ENCODE results near the gene OPRL1. TPM values are rescaled to one million over a fixed set of nuclear protein-coding genes. Genes with fewer than 3 reads are reported as not detected.
A peak's percentile ranks its signal among the peaks of the same experiment; 100 is the strongest.

The OPRL1 gene
- total and polyA plus RNA-seq, 2 donors (not counting 1 experiment from before 2014, with no cell fraction given): 3.5 to 6.2 TPM

- Histone ChIP-seq H2AFZ (ENCODE audit: insufficient read depth, low read depth, low read length, poor library complexity, severe bottlenecking) (peak overlapping the region; percentile 77), H3K9me3 (ENCODE audit: control extremely low read depth in 1 of 3, control insufficient read depth in 2 of 3, insufficient read depth in 1 of 3, low read length in 2 of 3) (peaks cover 0 to 3% (median 0%) of the 10 kb centered on the region in 3 donors), H3K4me3 (ENCODE audit: control extremely low read depth in 1 of 5, extremely low read depth in 1 of 5, insufficient read depth in 1 of 5, low read depth in 2 of 5, low read length in 4 of 5) (peak overlapping the region in 4 of 5 experiments; percentile 52 to 64 (median 60)), H3K27me3 (replicated peaks in 1 of 4; ENCODE audit: control extremely low read depth in 1 of 4, control insufficient read depth in 3 of 4, insufficient read depth in 4 of 4, low read length in 3 of 4) (peaks cover 0 to 31% (median 12%) of the 10 kb centered on the region in 4 experiments), H3K27ac (ENCODE audit: low read length in 2 of 2) (peak overlapping the region in 1 of 2 donors; percentile 56), H3K79me2 (ENCODE audit: control insufficient read depth, insufficient read depth, low read length) (no peaks in the 10 kb centered on the region), H3K9ac (ENCODE audit: low read length) (peak overlapping the region; percentile 75), H4K20me1 (ENCODE audit: control insufficient read depth, insufficient read depth, low read length, poor library complexity, severe bottlenecking) (peaks cover 3% of the 10 kb centered on the region), H3K4me2 (replicated peaks; ENCODE audit: low read depth, low read length, poor library complexity, severe bottlenecking) (peak overlapping the region; percentile 86), H3K36me3 (replicated peaks in 1 of 2; ENCODE audit: control extremely low read depth in 1 of 2, control insufficient read depth in 1 of 2, extremely low read depth in 1 of 2, insufficient read depth in 2 of 2, low read length in 1 of 2) (no peaks in the 10 kb centered on the region), H3K4me1 (ENCODE audit: control insufficient read depth in 2 of 2, insufficient read depth in 2 of 2, low read length in 2 of 2) (peaks cover 31 to 32% of the 10 kb centered on the region in 2 donors)
- Mint-ChIP-seq H3K9me3 (ENCODE audit: insufficient read depth) (no peaks in the 10 kb centered on the region), H3K4me1 (peaks cover 23% of the 10 kb centered on the region), H3K27me3 (peaks cover 36% of the 10 kb centered on the region), H3K4me3 (peak overlapping the region; percentile 77), H3K27ac (no peak overlapping the region)
- under 1% methylated on average over 29 of the region's 55 CpGs for WGBS (ENCODE audit: insufficient coverage)
- DNase-seq: peak; percentile 51
- ATAC-seq (ENCODE audit: low read depth): no peak
- ChIA-PET CTCF (interaction anchor here (0.7 to 6.4 kb wide), 7 partner anchors 12 to 78 kb away, joined by 3 to 108 read pairs (median 5); partner anchors contain the start of genes OPRL1 and RGS19), POLR2A (no interaction called here)
- no peak for TF ChIP-seq CTCF (IDR thresholded peaks at IDR 0.05)
- TF ChIP-seq EZH2 (IDR thresholded peaks at IDR 0.05; ENCODE audit: borderline replicate concordance, insufficient read depth, low read depth, low read length, poor library complexity, severe bottlenecking): no peak
- intact Hi-C loops (cut with micrococcal nuclease): no loop called here
Observed at GRCh38 chr20:64042054-64042781, 37.7 kb upstream of the OPRL1 start.

GRCh38 chr20:64043768-64044167 is 36.1 kb upstream of the OPRL1 start:
- Histone ChIP-seq H3K4me1 (ENCODE audit: control insufficient read depth in 2 of 2, insufficient read depth in 2 of 2, low read length in 2 of 2) (peaks cover 20 to 21% of the 10 kb centered on the region in 2 donors), H3K79me2 (ENCODE audit: control insufficient read depth, insufficient read depth, low read length) (no peaks in the 10 kb centered on the region), H2AFZ (ENCODE audit: insufficient read depth, low read depth, low read length, poor library complexity, severe bottlenecking) (no peak overlapping the region), H3K36me3 (replicated peaks in 1 of 2; ENCODE audit: control extremely low read depth in 1 of 2, control insufficient read depth in 1 of 2, extremely low read depth in 1 of 2, insufficient read depth in 2 of 2, low read length in 1 of 2) (no peaks in the 10 kb centered on the region), H3K27ac (ENCODE audit: low read length in 2 of 2) (no peak overlapping the region), H3K4me2 (replicated peaks; ENCODE audit: low read depth, low read length, poor library complexity, severe bottlenecking) (no peak overlapping the region), H3K27me3 (replicated peaks in 1 of 4; ENCODE audit: control extremely low read depth in 1 of 4, control insufficient read depth in 3 of 4, insufficient read depth in 4 of 4, low read length in 3 of 4) (peaks cover 0 to 33% (median 11%) of the 10 kb centered on the region in 4 experiments), H4K20me1 (ENCODE audit: control insufficient read depth, insufficient read depth, low read length, poor library complexity, severe bottlenecking) (no peaks in the 10 kb centered on the region), H3K4me3 (ENCODE audit: control extremely low read depth in 1 of 5, extremely low read depth in 1 of 5, insufficient read depth in 1 of 5, low read depth in 2 of 5, low read length in 4 of 5) (no peak overlapping the region), H3K9me3 (ENCODE audit: control extremely low read depth in 1 of 3, control insufficient read depth in 2 of 3, insufficient read depth in 1 of 3, low read length in 2 of 3) (peaks cover 0 to 3% (median 0%) of the 10 kb centered on the region in 3 donors), H3K9ac (ENCODE audit: low read length) (no peak overlapping the region)
- no CpG with 5 or more reads among the region's 9 CpGs for WGBS (ENCODE audit: insufficient coverage)
- ChIA-PET CTCF (interaction anchor here (0.7 to 0.9 kb wide), 3 partner anchors 14 to 186 kb away, joined by 3 to 5 read pairs (median 3); no protein-coding TSS in a partner anchor), POLR2A (interaction anchor here (1.6 kb wide), 1 partner anchor 34 kb away, joined by 4 read pairs; no protein-coding TSS in a partner anchor)
- Mint-ChIP-seq H3K27ac (no peak overlapping the region), H3K9me3 (ENCODE audit: insufficient read depth) (no peaks in the 10 kb centered on the region), H3K4me3 (no peak overlapping the region), H3K4me1 (peaks cover 20% of the 10 kb centered on the region), H3K27me3 (peaks cover 39% of the 10 kb centered on the region)
- intact Hi-C loops (cut with micrococcal nuclease): no loop called here
- no peak for DNase-seq
- no peak for ATAC-seq (ENCODE audit: low read depth)
- TF ChIP-seq EZH2 (IDR thresholded peaks at IDR 0.05; ENCODE audit: borderline replicate concordance, insufficient read depth, low read depth, low read length, poor library complexity, severe bottlenecking): no peak
- no peak for TF ChIP-seq CTCF (IDR thresholded peaks at IDR 0.05)

All from B cell (primary cell).